HL-60 (cell line): ENCODE data around the gene PPFIA2.

Experiments
- POLR2AphosphoS5 ChIP-seq: IDR thresholded peaks from 2 replicates; pipeline ENCODE4 v1.6.1; 2012; ENCODE audit warnings: low read depth
- TF ChIP-seq, protein P1 (sequence below): IDR thresholded peaks from 2 replicates; pipeline ENCODE4 v1.6.1; 2012; ENCODE audit warnings: low read depth; ENCODE audit not compliant: insufficient replicate concordance

DNA sequence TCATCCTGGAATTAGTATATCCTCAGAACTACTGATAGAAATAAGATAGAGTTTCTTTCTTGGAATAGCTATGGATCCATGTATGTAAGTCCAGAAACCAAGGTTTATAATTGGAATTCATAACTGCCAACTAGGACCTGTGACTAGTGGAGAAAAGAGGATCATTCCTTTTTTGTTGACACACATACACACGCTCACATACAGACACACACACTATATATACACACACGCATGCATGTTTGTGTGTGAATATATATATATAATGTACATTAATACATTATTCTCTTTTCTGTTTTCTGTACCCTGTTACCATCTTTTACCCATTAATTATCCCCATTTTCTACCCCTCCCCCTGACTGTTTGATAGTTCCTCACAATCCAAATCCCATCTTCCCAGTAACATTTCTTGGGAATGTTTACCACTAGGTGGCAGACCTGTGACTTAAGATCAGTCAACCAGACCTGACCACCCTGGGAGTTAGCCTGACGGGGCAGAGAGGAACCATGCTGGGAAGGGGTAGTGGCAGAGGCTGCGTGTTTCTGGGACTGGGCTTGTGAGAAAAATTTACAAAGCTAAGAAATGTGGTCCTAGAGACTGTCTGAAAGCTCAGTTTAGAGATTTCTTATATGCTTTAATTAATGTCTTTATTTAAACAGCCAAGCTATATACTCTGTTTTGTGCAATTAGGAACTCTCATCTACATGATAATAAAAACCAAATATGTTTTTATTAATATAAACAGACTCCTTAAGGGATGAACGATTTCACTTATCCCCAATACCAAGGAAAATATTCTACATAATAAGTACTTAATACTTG, 308.0 kb downstream of the PPFIA2 start:
- TF ChIP-seq, protein P1, sequence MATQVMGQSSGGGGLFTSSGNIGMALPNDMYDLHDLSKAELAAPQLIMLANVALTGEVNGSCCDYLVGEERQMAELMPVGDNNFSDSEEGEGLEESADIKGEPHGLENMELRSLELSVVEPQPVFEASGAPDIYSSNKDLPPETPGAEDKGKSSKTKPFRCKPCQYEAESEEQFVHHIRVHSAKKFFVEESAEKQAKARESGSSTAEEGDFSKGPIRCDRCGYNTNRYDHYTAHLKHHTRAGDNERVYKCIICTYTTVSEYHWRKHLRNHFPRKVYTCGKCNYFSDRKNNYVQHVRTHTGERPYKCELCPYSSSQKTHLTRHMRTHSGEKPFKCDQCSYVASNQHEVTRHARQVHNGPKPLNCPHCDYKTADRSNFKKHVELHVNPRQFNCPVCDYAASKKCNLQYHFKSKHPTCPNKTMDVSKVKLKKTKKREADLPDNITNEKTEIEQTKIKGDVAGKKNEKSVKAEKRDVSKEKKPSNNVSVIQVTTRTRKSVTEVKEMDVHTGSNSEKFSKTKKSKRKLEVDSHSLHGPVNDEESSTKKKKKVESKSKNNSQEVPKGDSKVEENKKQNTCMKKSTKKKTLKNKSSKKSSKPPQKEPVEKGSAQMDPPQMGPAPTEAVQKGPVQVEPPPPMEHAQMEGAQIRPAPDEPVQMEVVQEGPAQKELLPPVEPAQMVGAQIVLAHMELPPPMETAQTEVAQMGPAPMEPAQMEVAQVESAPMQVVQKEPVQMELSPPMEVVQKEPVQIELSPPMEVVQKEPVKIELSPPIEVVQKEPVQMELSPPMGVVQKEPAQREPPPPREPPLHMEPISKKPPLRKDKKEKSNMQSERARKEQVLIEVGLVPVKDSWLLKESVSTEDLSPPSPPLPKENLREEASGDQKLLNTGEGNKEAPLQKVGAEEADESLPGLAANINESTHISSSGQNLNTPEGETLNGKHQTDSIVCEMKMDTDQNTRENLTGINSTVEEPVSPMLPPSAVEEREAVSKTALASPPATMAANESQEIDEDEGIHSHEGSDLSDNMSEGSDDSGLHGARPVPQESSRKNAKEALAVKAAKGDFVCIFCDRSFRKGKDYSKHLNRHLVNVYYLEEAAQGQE, result no peak
- TF ChIP-seq POLR2AphosphoS5, result no peak
